Type B pancreatic cell (in vitro differentiated cells): ENCODE measurements around the gene EDN1. TPM values are rescaled to one million over a fixed set of nuclear protein-coding genes. Genes with fewer than 3 reads are reported as not detected.

Experiments used
- DNase-seq: peaks from one replicate; pipeline ENCODE4 v3.0.0; 2021; ENCODE audit warnings: mixed read lengths; ENCODE audit not compliant: unreplicated experiment; ENCODE audit errors: extremely low spot score
- H3K27ac Mint-ChIP-seq: 2 replicates; pipeline ENCODE4 v1.8.0; 2021; ENCODE audit warnings: mild to moderate bottlenecking, mixed read lengths
- H3K27me3 Mint-ChIP-seq: 2 replicates; pipeline ENCODE4 v1.8.0; 2021; ENCODE audit warnings: mixed read lengths
- H3K36me3 Mint-ChIP-seq: 2 replicates; pipeline ENCODE4 v1.8.0; 2021; ENCODE audit warnings: mixed read lengths
- H3K4me1 Mint-ChIP-seq: one replicate; pipeline ENCODE4 v1.8.0; 2021; ENCODE audit warnings: mixed read lengths; ENCODE audit not compliant: unreplicated experiment
- H3K4me3 Mint-ChIP-seq: 2 replicates; pipeline ENCODE4 v1.8.0; 2021; ENCODE audit warnings: mild to moderate bottlenecking, mixed read lengths
- H3K9me3 Mint-ChIP-seq: 2 replicates; pipeline ENCODE4 v1.8.0; 2021; ENCODE audit warnings: mixed read lengths
- CTCF ChIP-seq: fragments of 200-600 bp; sonication (generic); conservative IDR thresholded peaks from 2 replicates; pipeline ENCODE4 v1.5.0; 2021; ENCODE audit warnings: antibody characterized with exemption, mild to moderate bottlenecking
- total RNA-seq: library from RNA; stranded (reverse); gene quantifications from 2 replicates; pipeline ENCODE4 v1.2.1, GENCODE V29; 2021; ENCODE audit warnings: low replicate concordance

The EDN1 gene
- total RNA-seq, 1 donor from 2014 or later: 8.9 TPM

DNA sequence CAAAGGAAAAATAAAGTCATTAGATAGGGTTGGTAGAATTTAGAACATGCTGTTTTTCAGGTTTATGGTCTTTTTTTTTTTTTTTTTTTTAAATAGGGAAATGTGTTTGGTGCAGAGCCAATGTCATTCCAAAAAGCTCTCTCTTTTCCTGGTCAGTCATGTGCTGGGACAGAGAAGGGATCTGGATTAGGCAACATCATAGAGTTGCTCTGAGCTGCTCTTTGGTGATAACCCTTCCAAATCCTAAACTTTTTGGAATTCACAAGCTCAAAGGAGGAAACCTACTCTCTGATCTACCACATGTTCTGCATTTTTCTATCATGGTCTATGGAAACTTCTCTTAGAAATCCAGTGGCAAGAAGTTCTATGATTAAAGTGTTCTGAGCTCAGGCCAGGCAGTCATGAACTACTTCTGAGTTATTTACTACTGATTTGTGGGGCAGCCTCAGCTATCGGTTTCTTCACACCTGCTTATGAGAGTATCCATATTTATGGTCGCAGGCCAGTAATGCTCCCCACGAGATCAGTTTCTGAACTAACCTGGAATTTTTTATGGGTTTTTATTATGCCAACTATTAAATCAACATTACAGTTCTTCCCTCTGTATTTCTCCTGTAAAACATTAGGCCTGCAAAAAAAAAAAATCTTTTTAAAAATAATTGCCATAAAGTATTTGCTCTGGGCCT is 4.8 kb downstream of the EDN1 start:
- TF ChIP-seq CTCF: no peak
- Mint-ChIP-seq H3K9me3 (no peaks in the 10 kb centered on the region), H3K36me3 (peaks cover 8% of the 10 kb centered on the region), H3K27ac (peak overlapping the region; percentile 69), H3K27me3 (peaks cover 15% of the 10 kb centered on the region), H3K4me3 (peak overlapping the region; percentile 56), H3K4me1 (peaks cover 27% of the 10 kb centered on the region)
- no peak for DNase-seq

DNA sequence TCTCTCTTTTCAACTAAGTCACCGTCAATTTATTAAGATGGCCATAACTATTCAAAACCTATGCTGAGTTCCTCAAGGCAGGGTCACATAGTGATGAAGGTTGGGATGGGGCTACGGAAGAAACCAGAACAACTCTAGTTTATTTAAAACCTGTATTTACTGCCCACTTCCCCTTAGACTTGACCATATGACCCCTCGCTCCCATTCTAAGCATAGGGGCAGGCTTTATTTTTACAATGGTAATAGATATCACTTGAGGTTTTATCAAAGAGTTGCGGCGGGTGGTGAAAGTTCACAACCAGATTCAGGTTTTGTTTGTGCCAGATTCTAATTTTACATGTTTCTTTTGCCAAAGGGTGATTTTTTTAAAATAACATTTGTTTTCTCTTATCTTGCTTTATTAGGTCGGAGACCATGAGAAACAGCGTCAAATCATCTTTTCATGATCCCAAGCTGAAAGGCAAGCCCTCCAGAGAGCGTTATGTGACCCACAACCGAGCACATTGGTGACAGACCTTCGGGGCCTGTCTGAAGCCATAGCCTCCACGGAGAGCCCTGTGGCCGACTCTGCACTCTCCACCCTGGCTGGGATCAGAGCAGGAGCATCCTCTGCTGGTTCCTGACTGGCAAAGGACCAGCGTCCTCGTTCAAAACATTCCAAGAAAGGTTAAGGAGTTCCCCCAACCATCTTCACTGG is 5.5 kb downstream of the EDN1 start:
- no peak overlapping the region for H3K4me3 Mint-ChIP-seq
- H3K9me3 Mint-ChIP-seq: no peaks in the 10 kb centered on the region
- H3K27me3 Mint-ChIP-seq: peaks cover 15% of the 10 kb centered on the region
- peaks cover 8% of the 10 kb centered on the region for H3K36me3 Mint-ChIP-seq
- H3K4me1 Mint-ChIP-seq: peaks cover 22% of the 10 kb centered on the region
- TF ChIP-seq CTCF: no peak
- DNase-seq: no peak
- peak overlapping the region; percentile 81 for H3K27ac Mint-ChIP-seq

DNA sequence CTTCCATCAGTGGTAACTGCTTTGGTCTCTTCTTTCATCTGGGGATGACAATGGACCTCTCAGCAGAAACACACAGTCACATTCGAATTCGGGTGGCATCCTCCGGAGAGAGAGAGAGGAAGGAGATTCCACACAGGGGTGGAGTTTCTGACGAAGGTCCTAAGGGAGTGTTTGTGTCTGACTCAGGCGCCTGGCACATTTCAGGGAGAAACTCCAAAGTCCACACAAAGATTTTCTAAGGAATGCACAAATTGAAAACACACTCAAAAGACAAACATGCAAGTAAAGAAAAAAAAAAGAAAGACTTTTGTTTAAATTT is 6.1 kb downstream of the EDN1 start:
- no peak for DNase-seq
- TF ChIP-seq CTCF: no peak
- Mint-ChIP-seq H3K36me3 (peaks cover 8% of the 10 kb centered on the region), H3K27ac (peak overlapping the region; percentile 81), H3K4me1 (peaks cover 21% of the 10 kb centered on the region), H3K4me3 (no peak overlapping the region), H3K27me3 (peaks cover 14% of the 10 kb centered on the region), H3K9me3 (no peaks in the 10 kb centered on the region)

DNA sequence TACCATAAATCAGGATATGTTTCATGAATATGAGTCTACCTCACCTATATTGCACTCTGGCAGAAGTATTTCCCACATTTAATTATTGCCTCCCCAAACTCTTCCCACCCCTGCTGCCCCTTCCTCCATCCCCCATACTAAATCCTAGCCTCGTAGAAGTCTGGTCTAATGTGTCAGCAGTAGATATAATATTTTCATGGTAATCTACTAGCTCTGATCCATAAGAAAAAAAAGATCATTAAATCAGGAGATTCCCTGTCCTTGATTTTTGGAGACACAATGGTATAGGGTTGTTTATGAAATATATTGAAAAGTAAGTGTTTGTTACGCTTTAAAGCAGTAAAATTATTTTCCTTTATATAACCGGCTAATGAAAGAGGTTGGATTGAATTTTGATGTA is 6.4 kb downstream of the EDN1 start:
- no peak for DNase-seq
- Mint-ChIP-seq H3K4me3 (no peak overlapping the region), H3K36me3 (peaks cover 8% of the 10 kb centered on the region), H3K27ac (peak overlapping the region; percentile 81), H3K9me3 (no peaks in the 10 kb centered on the region), H3K4me1 (peaks cover 17% of the 10 kb centered on the region), H3K27me3 (peaks cover 10% of the 10 kb centered on the region)
- no peak for TF ChIP-seq CTCF

- Mint-ChIP-seq H3K4me3 (no peak overlapping the region), H3K27me3 (peaks cover 2% of the 10 kb centered on the region), H3K36me3 (peaks cover 8% of the 10 kb centered on the region), H3K4me1 (peaks cover 10% of the 10 kb centered on the region), H3K9me3 (no peaks in the 10 kb centered on the region), H3K27ac (no peak overlapping the region)
- DNase-seq: no peak
- TF ChIP-seq CTCF: no peak
These were observed 7.3 kb downstream of the EDN1 start for GRCh38 chr6:12297363-12298016.
